GM18502 (cell line): Measurements from ENCODE around the gene HAND2.

Source experiments
- ATAC-seq: cut with Tn5 transposase; IDR thresholded peaks from one replicate; pipeline ENCODE4 v1.9.1; 2021; ENCODE audit warnings: mild to moderate bottlenecking; ENCODE audit not compliant: unreplicated experiment, poor library complexity

The HAND2 gene

GRCh38 chr4:173537613-173538147 lies 7.7 kb upstream of the HAND2 start:
- ATAC-seq = no peak

DNA sequence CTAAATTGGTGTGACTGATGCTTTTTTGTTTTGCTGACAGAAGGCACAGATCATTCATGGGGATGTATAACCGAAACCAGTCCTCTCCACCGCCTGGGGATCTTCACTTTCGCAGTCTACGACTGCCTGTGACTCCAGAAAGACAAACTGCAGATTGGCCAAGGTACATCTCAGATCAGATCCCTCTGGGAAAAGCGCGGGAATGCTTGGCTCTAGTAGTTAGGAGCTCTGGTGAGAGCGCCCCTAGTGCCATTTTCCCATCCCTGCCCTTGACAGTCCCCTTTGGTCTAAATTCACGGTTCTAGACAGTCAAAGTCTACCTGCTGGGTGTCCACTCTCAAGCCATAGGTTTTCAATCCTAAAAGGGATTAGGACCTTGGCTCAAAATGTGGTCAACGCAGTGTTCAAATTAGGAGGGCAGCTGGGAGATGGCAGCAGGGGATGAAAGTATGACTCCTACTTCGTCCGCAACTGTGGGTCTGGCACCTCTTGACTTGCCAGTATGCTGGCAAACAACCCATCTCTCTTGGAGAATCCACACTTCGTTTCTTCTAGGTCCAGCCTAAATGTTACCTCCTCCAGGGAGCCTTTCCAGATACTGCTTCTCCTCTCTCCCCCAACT lies 6.9 kb upstream of the HAND2 start:
- ATAC-seq = no peak

- ATAC-seq = no peak
These were observed 5.9 kb upstream of the HAND2 start for GRCh38 chr4:173535957-173536356.

DNA sequence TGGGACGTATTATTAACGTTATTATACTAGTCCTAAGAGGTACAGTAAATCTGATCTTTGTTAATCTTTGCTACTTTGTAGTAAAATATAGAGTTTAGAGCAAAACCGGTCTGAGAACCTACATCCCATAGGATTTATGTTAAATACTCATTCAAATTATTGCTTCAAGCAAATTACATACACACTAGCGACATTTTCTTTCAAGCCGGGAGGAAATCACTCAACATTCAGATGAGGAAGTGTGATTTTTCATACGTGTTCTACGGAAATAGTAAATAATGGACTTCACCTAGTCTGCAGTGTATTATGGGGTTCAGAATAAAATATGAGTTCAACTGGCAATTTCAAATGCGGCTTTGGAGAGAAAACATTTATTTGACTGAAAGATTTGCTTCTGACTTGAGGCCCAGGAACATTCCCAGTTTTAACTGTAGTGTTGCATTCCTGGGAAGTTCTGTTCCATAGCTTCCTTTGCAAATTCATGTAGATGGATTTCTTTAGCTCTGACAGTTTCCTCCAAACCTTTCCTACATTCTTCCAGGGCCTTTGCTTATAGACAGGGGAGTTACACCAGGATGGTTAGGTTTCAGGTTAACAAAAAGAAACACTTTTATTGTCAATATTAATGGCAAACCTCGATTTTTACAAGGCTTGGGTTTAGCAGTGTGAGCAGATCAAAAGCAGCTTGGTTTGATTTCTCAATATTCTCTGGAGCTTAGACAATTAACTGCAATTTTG lies 5.3 kb upstream of the HAND2 start:
- ATAC-seq = no peak

GRCh38 chr4:173534434-173534833 lies 4.4 kb upstream of the HAND2 start:
- ATAC-seq = no peak

- ATAC-seq = no peak
These were observed 2.9 kb upstream of the HAND2 start for GRCh38 chr4:173532725-173533511.

DNA sequence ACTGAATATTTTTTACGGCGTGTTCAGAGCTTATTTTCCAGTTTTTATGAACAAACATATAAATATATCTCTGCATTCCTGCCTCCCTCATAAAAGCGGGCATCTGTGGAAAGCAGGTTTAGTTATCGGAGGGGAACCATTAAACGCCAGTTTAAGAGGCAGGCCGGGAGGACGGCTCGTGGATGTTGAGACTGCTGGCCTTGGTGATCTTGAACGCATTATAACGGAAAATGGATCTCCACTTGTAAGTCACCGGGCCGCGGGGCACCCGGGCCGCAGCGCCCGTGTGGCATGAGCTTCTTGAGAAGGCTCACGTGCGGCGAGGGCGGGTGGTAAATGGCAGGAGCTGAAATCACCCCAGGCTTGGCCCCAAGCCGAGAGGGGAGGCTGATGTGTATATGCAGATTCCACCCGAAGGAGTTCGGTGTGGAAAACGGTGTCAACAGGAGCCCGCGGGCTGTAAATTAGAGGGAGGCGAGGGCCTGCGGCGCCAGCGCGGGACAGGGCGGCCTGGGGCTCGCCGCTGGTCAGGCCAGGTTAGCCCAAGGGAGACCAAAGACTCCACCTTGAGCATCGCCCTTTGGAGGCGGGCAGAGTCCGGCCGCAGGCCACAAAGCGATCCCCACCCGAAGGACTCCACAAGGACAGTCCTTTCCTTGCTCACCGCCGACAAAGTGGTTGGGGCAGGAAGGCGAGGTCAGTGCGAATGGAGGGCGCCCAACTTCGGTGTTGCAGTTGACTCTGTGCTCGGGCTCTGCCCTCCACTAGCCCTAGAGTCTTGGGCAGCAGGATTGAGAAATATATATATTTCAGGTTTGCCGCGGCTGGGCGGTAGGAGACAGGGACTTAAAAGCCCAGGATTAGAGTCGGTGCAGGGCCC lies 1.3 kb upstream of the HAND2 start:
- no peak for ATAC-seq

DNA sequence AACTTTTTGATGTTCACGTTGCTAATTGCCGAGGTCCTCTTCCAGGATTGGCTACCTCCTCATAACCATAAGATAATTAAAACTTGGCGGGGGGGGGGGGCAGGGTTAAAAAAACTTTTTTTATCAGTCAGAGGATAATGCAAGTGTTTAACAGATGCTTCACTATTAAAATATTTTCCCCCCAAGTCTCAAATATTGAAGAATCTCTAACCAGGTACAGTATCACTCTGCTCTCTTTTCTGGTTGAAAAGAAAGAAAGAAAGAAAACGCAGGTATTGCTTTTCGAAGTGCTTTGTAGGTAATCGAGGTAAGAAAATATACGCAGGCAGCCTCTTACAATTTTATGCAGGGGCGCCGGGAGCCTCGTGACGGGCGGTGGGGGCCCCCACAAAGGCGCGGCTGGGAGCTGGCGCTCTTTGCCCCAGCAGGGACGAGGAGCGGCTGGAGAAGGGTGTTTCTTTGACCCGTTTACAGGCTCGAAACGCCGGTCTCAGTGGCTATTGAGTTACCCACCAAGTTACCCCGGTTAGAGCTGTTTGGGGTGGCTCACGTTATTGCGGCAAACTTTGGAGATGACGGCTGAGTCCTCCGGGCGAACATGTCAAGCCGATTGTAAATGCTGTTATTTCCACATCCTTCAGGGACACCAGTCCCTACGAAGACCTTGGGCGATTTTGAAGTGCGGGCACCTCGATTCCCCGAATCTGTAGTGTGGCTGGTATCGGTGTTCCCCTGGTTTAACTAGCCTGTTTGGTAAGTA lies 477 bp upstream of the HAND2 start:
- ATAC-seq = no peak

DNA sequence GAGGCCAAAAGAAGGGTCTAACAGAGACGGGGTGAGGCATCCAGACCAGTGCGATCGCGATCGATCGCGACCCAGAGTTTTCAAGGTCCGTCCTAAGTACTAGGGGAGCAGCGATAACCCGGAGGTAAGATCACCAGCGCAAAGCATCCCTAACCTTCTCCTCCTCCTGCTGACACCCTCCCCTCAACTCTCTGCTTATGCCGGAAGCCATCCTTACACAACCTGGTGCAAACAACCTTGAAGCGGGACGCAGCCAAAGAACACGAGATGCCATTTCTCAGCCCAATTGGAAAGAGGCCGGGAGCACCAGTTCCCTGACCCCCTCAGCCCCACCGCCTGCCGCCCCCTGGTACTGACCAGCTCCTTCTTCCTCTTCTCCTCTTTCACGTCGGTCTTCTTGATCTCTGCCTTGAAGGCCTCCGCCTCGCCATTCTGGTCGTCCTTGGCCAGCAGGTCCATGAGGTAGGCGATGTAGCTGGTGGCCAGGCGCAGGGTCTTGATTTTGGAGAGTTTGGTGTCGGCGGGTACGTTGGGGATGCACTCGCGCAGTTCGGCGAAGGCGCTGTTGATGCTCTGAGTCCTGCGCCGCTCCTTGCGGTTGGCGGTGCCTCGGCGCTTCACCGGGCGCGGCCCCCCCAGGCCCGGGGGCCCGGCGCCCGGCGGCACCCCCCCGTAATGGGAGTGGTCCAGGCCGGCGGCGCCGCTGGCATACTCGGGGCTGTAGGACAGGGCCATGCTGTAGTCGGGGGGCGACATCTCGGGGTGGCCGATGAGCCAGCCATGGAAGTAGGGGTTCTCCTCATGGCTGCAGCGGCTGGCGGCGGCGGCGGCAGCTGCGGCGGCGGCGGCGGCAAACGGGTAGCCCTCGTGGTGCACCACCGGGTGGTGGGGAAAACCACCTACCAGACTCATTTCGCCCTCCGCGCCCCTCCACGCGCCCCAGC lies 1.4 kb downstream of the HAND2 start:
- ATAC-seq = no peak

- no peak for ATAC-seq
These were observed 2.7 kb downstream of the HAND2 start for GRCh38 chr4:173527103-173527891.

DNA sequence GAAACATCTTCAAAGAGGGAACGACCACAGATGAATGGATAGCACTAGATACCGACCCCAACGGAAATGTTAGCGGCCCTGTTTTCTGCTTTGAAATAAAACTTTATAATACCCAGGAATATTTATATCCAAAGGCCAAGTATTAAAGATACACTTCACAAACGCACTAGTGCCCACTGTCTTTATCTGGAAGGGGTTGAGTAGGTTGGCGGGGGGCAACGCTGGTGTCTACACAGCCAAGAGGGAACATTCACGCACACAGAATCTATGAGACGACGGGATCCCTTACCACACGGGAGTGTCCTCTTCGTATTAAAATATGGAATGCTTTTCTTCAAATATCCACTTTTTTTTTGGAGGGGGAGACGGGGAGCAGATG lies 3.3 kb downstream of the HAND2 start:
- ATAC-seq = no peak

DNA sequence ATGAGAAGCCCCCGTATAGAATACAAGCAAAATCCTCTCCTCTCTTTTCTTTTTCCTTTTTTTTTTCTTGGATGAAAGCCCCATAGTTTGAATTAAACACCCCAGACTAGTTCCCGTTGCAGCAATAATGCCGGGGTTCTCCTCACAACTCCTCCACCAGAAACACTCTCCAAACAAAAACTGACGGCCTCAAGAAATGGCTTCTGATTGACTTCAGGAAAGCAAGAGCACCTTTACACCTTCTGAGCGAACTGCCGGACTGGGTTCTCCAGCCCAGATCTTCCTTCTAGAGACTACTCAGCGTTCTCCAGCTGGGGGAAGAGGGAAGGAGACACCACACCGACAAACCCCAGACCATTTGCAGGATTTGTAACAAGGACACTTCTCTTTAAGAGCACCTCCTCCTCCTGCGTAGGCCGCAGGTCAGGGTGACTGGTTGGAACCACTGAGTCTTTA lies 4.0 kb downstream of the HAND2 start:
- no peak for ATAC-seq

GRCh38 chr4:173525118-173526011 lies 4.7 kb downstream of the HAND2 start:
- ATAC-seq = no peak

DNA sequence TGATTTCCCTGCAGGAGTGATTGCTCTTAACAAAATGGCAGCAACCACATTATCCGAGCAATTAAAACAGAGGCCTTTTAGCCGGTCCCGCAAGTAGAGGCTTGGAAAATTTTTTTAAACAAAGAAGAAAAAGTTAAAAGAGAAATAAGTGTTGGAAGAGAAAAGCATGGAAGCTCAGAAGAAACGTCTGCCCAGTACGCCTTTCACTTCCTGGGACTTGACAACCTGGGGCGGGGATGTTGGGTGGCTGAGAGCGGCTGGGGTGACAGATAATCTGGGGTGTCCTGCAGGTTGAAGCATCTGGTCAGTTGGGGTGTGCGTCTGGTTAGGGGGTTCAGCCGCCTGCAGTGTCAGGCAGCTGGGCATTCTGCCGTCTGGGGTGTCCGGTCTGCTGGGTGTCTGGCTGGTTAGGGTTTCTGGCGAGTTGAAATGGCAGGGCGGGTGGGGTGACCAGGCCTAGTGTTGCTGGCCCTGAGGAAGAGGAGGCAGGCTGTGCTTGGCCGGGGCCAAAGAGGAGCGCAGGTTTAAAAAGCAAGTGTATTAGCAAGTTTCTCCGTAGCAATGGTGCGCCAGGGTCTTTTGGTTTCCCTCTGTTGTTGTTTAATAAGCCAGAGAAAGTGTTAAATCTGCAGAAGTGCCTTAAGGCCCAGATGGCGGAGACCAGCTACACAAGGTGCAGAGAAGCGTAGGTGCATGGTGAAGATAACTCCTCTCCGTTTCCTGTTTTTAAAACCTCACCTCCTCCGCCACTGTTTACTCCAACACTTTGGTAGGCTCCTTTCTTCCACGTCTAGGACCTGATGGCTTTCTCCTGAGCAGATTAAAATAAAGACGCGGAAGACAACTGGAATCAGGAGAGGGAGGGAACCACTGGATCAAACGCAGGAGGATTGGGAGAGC lies 5.6 kb downstream of the HAND2 start:
- ATAC-seq = no peak

DNA sequence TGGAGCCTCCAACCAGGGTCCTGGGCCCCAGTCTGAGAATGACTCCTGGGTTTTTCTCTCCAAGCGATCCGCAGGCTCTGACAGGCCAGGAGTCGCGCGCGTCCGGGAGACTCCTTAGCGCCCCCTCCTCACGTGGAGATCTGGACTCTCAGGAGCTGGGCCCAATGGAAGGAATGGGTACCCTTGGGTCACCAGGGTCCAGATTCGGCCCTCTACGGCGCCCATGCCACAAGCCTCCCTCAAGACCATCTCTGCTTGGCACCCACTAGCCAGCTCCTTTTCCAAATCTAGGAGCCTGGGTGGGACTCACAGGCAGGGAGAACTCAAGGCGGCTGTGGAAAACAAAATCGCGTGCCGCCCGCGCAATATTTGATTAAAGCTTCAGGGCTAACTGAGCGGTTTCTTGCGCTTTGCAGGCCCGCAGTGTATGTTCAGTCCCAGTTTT lies 7.1 kb downstream of the HAND2 start:
- no peak for ATAC-seq
